GM18861 (cell line): Measurements from ENCODE around the gene SPNS1.
"Not testable (repeated sequence)": the region's sequence is repeated elsewhere in the genome, so short reads cannot be mapped to it uniquely, and the experiment has no call there.

Source experiments
- ATAC-seq: cut with Tn5 transposase; IDR thresholded peaks from one replicate; pipeline ENCODE4 v1.9.1; 2021; ENCODE audit not compliant: unreplicated experiment

The SPNS1 gene

GRCh38 chr16:28958216-28958615 lies 16.4 kb upstream of the SPNS1 start:
- no peak for ATAC-seq

- ATAC-seq, result no peak
Observed at GRCh38 chr16:28958836-28959235, 15.7 kb upstream of the SPNS1 start.

DNA sequence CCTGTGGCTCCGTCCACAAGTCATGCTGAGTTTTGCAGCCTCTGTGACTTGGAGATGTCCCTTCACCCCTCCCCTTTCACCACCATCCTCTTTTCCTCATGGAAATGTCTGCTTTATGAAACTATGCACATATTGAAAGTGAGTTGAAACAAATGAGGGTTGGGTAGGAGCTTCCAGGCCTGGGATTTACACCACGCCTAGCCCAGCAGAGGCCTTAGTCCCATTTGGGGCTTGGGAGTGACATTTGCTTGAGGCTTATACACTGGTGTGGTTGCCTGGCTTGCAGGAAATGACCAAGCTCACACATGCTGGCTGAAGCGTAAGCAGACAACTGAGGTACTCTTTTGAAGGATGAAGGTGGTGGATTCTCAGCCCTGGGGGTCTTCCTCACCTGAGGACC lies 10.5 kb upstream of the SPNS1 start:
- ATAC-seq, result no peak

DNA sequence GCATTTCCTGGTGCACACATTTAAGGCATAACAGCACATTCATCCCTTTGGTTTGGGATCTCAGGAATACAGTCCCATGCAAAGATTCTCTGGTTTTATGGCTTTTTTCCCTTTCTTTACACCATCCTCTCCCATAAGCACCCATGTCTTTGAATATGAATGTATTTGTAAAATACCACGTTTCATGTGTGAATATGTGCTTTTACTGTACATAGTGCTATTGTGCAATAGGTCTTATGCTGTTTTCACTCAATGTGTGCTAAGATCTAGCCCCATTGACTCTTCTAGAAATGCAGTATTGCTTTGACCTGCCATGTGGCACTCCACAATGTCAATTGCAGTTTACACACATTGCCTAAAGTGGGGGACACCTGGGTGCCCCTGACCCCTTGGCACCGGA lies 10.1 kb upstream of the SPNS1 start:
- no peak for ATAC-seq

DNA sequence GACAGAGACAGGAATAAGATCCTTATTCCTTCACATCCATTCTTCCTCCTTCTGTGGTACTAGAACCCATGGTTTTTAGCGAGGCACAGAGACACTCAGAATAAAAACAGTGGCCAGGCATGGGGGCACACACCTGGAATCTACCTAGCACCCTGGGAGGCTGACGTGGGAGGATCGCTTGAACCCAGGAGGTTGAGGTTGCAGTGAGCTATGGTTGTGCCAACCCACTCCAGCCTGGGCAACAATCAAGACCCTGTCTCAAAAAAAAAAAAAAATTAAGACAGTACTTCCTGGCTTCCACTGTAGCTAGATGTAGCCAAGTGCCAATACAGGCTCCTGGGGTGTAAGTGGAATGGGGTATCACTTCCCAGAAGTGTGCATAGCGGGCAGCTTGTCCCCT lies 7.4 kb upstream of the SPNS1 start:
- ATAC-seq, result no peak

DNA sequence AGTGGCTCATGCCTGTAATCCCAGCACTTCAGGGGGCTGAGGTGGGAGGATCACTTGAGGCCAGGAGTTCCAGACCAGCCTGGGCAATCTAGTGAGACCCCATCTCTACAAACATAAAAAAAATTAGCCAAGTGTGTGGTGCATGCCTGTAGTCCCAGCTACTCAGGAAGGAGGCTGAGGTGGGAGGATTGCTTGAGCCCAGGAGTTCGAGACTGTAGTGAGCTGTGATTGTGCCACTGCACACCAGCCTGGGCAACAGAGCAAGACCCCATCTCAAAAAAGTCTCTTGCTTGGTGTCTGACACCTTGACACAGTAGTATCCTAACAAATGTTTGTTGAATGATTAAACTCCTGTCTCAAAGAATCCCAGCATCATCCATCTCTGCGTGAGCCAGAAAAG lies 4.9 kb upstream of the SPNS1 start:
- ATAC-seq, result not testable (repeated sequence)

- no peak for ATAC-seq
Observed at GRCh38 chr16:28974007-28974436, 556 bp upstream of the SPNS1 start.

- peak; percentile 7 for ATAC-seq
Observed at GRCh38 chr16:28975158-28975599, 601 bp downstream of the SPNS1 start.

GRCh38 chr16:28977703-28978662 lies 3.4 kb downstream of the SPNS1 start:
- ATAC-seq, result no peak

DNA sequence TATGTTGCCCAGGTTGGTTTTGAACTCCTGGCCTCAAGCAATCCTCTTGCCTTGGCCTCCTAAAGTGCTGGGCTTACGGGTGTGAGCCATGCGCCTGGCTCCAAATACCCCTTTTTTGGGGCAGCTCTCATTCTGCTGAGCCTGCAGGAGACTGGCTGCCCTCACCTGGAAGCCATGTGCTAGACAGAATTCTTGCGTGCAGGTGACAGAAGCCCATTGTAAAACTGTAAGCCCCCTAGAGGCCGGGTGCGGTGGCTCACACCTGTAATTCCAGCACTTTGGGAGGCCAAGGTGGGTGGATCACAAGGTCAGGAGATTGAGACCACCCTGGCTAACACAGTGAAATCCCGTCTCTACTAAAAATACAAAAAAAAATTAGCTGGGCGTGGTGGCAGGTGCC lies 5.8 kb downstream of the SPNS1 start:
- ATAC-seq, result not testable (repeated sequence)

DNA sequence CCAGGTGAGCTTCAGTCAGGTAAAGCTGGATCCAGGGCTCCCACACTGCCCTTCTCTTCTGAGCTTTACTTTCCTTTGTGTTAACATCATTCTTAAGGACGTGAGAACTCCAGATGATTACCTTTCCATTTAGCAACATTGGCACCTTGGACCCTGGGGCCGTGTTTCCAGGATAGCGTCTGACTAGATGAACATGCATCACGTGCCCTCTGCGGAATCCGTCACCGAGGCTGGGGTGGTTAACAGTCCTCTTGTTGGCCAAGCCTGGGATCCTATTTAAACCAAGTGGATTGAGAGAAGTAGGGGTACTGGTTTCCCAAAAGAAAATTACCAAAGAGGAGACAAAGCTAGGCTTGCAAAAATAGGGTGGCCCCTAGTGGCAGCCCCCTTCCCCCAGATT lies 6.4 kb downstream of the SPNS1 start:
- ATAC-seq, result no peak

- ATAC-seq, result no peak
Observed at GRCh38 chr16:28981517-28981916, 6.9 kb downstream of the SPNS1 start.

- ATAC-seq, result no peak
Observed at GRCh38 chr16:28982418-28982817, 7.8 kb downstream of the SPNS1 start.

DNA sequence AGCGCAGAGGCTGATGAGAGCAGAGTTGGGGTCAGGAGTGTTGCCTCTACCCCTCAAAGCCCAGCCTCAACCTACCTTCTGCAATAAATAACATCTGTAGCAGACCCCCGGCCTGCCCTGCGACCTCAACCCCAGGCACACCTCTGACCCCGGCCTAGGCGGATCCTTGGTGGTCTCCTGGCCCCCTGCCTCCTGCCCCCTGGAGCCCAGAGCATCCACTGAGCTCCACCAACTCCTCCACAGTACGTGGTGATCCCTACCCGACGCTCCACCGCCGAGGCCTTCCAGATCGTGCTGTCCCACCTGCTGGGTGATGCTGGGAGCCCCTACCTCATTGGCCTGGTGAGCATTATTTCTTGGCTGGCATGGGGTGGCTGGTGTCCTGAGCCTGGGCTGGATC lies 8.4 kb downstream of the SPNS1 start:
- ATAC-seq, result no peak

GRCh38 chr16:28983644-28984043 lies 9.1 kb downstream of the SPNS1 start:
- no peak for ATAC-seq

GRCh38 chr16:28984091-28984490 lies 9.5 kb downstream of the SPNS1 start:
- ATAC-seq, result no peak

- ATAC-seq, result no peak
Observed at GRCh38 chr16:28984619-28985135, 10.1 kb downstream of the SPNS1 start, which contains the start of gene LAT. Gene LAT, plus strand, starts transcription at chr16:28985052. Its CDS starts 366 bp downstream, at chr16:28985418.

- no peak for ATAC-seq
Observed at GRCh38 chr16:28985211-28986041, 10.8 kb downstream of the SPNS1 start.

- no peak for ATAC-seq
Observed at GRCh38 chr16:28986046-28986445, 11.5 kb downstream of the SPNS1 start.

DNA sequence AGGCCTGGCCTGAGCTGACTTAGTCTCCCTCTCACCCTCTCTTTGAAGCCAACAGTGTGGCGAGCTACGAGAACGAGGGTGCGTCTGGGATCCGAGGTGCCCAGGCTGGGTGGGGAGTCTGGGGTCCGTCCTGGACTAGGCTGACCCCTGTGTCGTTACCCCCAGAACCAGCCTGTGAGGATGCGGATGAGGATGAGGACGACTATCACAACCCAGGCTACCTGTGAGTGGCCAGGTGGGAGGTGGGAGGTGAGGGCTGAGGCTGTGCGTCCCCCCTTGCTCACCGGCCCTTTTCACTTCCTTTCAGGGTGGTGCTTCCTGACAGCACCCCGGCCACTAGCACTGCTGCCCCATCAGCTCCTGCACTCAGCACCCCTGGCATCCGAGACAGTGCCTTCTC lies 11.9 kb downstream of the SPNS1 start:
- no peak for ATAC-seq

DNA sequence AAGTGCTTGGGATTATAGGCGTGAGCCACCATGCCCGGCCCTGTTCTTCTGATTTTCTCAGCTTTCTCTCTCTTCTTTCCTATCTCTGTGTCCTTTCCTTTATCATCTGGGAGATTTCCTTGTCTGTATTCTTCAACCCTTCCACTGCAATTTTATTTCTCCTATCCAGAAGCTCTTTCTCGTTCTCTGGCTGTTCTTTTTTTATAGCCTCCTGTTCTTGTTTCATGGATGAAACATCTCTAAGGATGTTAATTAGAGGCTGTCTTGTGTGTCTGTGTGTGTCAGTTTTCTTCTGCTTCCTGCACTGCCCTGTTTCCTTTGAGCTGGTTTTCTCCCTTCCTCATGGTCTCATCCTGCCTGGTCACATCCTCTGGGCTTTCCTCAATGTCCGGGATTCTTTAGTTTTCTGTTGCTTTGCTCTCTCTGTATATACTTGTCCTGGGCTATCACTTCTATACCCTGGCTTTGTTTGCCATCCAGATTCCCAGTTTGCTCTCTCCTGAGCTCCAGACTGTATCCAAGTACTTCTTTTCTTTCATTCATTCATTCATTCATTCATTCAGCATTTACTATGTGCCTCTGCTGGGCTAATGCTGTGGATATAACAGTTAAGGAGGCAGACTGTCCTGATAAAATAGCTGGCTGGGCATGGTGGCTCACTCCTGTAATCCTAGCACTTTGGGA lies 12.7 kb downstream of the SPNS1 start:
- no peak for ATAC-seq
